ENCODE results near the gene C2CD4B.

C2CD4B gene

GRCh38 chr15:62165104-62165792 is at the start of gene C2CD4B:
Gene C2CD4B (minus strand): TSS chr15:62165285. CDS start chr15:62164984, 301 bp downstream.
- DNase-seq (ENCODE audit: low read depth), result no peak

- DNase-seq (ENCODE audit: low read depth), result no peak
Observed at GRCh38 chr15:62212741-62213140, 47.7 kb upstream of the C2CD4B start.

- DNase-seq (ENCODE audit: low read depth), result no peak
Observed at GRCh38 chr15:62211348-62211747, 46.3 kb upstream of the C2CD4B start.

GRCh38 chr15:62209821-62210220 is 44.7 kb upstream of the C2CD4B start:
- DNase-seq (ENCODE audit: low read depth), result no peak

GRCh38 chr15:62209322-62209721 is 44.2 kb upstream of the C2CD4B start:
- no peak for DNase-seq (ENCODE audit: low read depth)

- no peak for DNase-seq (ENCODE audit: low read depth)
Observed at GRCh38 chr15:62208884-62209283, 43.8 kb upstream of the C2CD4B start.

- DNase-seq (ENCODE audit: low read depth), result no peak
Observed at GRCh38 chr15:62208367-62208766, 43.3 kb upstream of the C2CD4B start.

GRCh38 chr15:62190675-62191074 is 25.6 kb upstream of the C2CD4B start:
- DNase-seq (ENCODE audit: low read depth), result no peak

GRCh38 chr15:62190274-62190673 is 25.2 kb upstream of the C2CD4B start:
- no peak for DNase-seq (ENCODE audit: low read depth)

GRCh38 chr15:62188744-62189143 is 23.7 kb upstream of the C2CD4B start:
- no peak for DNase-seq (ENCODE audit: low read depth)

GRCh38 chr15:62187910-62188309 is 22.8 kb upstream of the C2CD4B start:
- DNase-seq (ENCODE audit: low read depth), result no peak

- DNase-seq (ENCODE audit: low read depth), result no peak
Observed at GRCh38 chr15:62187425-62187824, 22.3 kb upstream of the C2CD4B start.

GRCh38 chr15:62186578-62186977 is 21.5 kb upstream of the C2CD4B start:
- no peak for DNase-seq (ENCODE audit: low read depth)

GRCh38 chr15:62183130-62183529 is 18.0 kb upstream of the C2CD4B start:
- DNase-seq (ENCODE audit: low read depth), result no peak

- no peak for DNase-seq (ENCODE audit: low read depth)
Observed at GRCh38 chr15:62173215-62173614, 8.1 kb upstream of the C2CD4B start.

GRCh38 chr15:62171882-62172281 is 6.8 kb upstream of the C2CD4B start:
- no peak for DNase-seq (ENCODE audit: low read depth)

- no peak for DNase-seq (ENCODE audit: low read depth)
Observed at GRCh38 chr15:62165793-62166375, 799 bp upstream of the C2CD4B start.

- no peak for DNase-seq (ENCODE audit: low read depth)
Observed at GRCh38 chr15:62164396-62165103, 535 bp downstream of the C2CD4B start.

GRCh38 chr15:62164014-62164395 is 1.1 kb downstream of the C2CD4B start:
- DNase-seq (ENCODE audit: low read depth), result no peak

- DNase-seq (ENCODE audit: low read depth), result no peak
Observed at GRCh38 chr15:62163397-62164013, 1.6 kb downstream of the C2CD4B start.

- no peak for DNase-seq (ENCODE audit: low read depth)
Observed at GRCh38 chr15:62153228-62153627, 11.9 kb downstream of the C2CD4B start.

- DNase-seq (ENCODE audit: low read depth), result no peak
Observed at GRCh38 chr15:62150445-62150844, 14.6 kb downstream of the C2CD4B start.

- no peak for DNase-seq (ENCODE audit: low read depth)
Observed at GRCh38 chr15:62149729-62150128, 15.4 kb downstream of the C2CD4B start.
